A673 (cell line): ENCODE results near the gene TCHHL1.

ENCODE experiments used
- CTCF ChIP-seq: fragments of 300-800, 200-600 bp; sonication (generic); conservative IDR thresholded peaks from 2 replicates; pipeline ENCODE4 v1.5.1; 2017; ENCODE audit warnings: low read depth, mild to moderate bottlenecking, antibody characterized with exemption, low read length, moderate library complexity, mixed read lengths
- EZH2 ChIP-seq: fragments of 200-600 bp; sonication (generic); IDR thresholded peaks from 2 replicates; pipeline ENCODE4 v1.6.1; 2017; ENCODE audit warnings: borderline replicate concordance, low read depth, mild to moderate bottlenecking, mixed read lengths, antibody characterized with exemption, low read length; ENCODE audit not compliant: poor library complexity, severe bottlenecking

- TF ChIP-seq CTCF: no peak
- no peak for TF ChIP-seq EZH2
These were observed 22.7 kb upstream of the TCHHL1 start for GRCh38 chr1:152111515-152111968.
